Islet of Langerhans (tissue), 1 donor: ENCODE measurements around the gene KLHL15.
A peak's percentile ranks its signal among the peaks of the same experiment; 100 is the strongest.
"Not testable (repeated sequence)": the region's sequence is repeated elsewhere in the genome, so short reads cannot be mapped to it uniquely, and the experiment has no call there.

Source experiments
- FAIRE-seq: peaks from one replicate; lab custom pipeline; 2011; peaks lifted over from hg19 to GRCh38; lab: Jason Lieb, UNC

KLHL15 gene, protein sequence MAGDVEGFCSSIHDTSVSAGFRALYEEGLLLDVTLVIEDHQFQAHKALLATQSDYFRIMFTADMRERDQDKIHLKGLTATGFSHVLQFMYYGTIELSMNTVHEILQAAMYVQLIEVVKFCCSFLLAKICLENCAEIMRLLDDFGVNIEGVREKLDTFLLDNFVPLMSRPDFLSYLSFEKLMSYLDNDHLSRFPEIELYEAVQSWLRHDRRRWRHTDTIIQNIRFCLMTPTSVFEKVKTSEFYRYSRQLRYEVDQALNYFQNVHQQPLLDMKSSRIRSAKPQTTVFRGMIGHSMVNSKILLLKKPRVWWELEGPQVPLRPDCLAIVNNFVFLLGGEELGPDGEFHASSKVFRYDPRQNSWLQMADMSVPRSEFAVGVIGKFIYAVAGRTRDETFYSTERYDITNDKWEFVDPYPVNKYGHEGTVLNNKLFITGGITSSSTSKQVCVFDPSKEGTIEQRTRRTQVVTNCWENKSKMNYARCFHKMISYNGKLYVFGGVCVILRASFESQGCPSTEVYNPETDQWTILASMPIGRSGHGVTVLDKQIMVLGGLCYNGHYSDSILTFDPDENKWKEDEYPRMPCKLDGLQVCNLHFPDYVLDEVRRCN

DNA sequence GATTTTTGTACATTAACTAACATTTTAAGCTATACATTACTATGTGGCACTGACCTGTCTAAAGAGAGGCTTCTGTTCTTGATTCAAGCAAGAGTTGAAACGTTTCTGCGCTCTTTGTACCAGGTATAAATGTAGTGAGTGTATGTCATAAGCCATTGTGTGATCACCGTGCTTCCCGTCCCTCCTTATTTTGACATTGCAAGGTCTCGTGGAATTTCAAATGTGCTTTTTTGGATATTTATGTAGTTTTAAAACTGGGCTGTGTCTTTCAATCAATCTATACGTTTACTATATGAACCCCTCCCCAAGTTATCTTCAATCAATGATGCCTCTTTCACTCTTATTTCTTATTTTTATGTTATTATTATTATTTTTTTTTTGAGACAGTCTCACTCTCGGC is at the start of gene KLHL15:
Gene KLHL15, minus strand, starts transcription at position 101 of the 400 bp plus-strand sequence. CDS start 20,493 bp downstream, outside the sequence.
- no peak for FAIRE-seq

DNA sequence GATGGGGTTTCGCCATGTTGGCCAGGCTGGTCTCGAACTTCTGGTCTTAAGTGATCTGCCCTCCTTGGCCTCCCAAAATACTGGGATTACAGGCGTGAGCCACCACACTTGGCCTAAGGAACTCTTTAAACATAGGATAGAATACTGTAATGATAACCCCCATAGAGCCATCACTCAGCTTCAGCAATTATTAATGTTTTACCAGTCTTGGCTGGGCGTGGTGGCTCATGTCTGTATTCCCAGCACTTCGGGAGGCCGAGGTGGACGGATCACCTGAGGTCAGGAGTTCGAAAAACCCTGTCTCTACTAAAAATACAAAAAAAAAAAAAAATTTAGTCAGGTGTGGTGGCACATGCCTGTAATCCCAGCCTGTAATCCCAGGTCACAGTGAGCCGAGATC is 42.9 kb upstream of the KLHL15 start:
- no peak for FAIRE-seq

DNA sequence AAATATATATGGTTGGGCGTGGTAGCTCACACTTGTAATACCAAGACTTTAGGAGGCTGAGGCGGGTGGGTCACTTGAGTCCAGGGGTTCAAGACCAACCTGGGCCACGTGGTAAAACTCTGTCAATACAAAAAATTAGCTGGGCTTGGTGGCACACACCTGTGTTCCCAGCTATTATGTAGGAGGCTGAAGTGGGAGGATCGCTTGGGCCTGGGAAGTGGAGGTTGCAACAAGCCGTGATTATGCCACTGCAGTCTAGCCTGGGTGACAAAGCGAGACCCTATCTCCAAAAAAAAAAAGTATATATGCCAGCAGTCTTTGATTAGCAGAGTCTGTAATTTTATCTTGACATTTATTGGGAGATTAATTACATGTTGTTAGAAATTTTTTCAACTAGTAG is 36.5 kb upstream of the KLHL15 start:
- no peak for FAIRE-seq

DNA sequence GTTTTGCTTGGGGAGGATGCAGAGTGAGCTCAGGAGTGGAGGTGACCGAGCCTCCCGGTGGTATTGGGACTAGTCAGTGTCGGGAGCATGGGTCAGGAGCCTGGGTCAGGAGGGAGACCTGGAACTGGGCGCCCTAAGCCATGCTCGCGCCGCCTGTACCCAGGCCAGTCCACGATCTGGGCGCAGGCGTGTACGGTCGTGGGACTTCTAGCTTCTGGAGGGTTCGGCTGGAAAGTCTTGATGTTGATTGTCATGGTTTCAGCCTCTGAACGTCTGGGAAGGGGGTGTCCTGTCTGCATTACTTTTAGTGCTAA is 28.0 kb upstream of the KLHL15 start:
- FAIRE-seq = no peak

DNA sequence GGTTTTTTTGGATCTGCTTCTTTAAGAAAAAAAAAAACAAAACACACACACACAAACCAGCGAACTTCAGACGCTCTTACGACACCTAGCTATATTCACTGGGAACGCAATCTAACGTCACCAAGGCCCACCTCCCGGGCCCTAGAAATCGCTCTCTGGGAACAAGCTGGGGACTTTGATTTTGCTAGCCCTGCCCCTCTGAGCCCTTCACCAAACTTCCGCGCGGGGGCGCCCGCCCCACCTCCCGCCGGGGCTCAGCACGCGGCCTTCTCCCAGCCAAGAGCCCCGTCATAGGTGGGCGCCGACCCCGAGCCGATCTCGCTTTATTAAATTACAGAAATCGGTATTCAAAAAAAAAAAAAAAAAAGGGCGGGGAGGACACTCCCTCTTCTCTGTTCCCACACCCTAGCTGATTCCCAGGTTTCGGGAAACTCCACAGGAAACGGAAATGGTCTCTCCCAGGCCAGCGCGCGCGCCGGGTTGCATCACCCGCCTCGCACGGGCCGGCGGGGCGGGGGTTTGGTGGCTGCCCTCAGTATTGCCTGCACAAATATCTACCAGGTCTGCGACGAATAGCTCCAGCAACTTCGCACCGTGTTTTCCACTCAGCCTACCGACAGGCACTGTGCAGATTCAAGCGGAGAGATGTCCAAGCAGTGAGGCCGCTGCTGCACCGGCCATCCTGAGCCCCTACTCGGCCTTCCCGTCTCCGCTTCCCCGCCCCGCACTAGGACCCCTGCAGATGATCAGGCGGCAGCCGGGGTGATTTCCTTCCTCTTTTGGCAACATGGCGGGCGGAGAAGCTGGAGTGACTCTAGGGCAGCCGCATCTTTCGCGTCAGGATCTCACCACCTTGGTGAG is 27.4 kb upstream of the KLHL15 start, which contains the start of gene EIF2S3:
Gene EIF2S3, plus strand, starts transcription at position 775 of the 861 bp plus-strand sequence. Its CDS starts 13 bp downstream, at position 788.
- peak; percentile 99 for FAIRE-seq

DNA sequence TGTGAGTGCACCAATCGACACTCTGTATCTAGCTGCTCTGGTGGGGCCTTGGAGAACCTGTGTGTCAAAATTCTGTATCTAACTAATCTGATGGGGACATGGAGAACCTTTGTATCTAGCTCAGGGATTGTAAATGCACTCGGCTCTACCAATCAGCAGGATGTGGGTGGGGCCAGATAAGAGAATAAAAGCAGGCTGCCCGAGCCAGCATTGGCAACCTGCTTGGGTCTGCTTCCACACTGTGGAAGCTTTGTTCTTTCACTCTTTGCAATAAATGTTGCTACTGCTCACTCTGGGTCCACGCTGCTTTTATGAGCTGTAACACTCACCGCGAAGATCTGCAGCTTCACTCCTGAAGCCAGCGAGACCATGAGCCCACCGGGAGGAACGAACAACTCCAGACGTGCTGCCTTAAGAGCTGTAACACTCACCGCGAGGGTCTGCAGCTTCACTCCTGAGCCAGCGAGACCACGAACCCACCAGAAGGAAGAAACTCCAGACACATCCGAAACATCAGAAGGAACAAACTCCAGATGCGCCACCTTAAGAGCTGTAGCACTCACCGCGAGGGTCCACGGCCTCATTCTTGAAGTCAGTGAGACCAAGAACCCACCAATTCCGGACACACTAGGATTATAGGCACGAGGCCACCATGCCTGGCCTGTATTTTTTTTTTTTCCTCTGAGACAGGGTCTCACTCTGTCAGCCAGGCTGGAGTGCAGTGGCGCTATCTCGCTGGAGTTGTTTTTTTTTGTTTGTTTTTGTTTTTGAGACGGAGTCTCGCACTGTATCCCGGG is 23.7 kb upstream of the KLHL15 start:
- FAIRE-seq = not testable (repeated sequence)

DNA sequence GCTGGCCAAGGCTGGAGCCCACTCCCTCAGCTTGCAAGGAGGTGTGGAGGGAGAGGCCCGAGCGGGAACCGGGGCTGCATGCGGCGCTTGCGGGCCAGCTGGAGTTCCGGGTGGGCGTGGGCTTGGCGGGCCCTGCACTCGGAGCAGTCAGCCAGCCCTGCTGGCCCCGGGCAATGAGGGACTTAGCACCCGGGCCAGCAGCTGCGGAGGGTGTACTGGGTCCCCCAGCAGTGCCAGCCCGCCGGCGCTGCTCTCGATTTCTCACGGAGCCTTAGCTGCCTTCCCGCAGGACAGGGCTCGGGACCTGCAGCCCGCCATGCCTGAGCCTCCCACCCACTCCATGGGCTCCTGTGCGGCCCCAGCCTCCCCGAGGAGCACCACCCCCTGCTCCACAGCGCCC is 22.7 kb upstream of the KLHL15 start:
- not testable (repeated sequence) for FAIRE-seq

DNA sequence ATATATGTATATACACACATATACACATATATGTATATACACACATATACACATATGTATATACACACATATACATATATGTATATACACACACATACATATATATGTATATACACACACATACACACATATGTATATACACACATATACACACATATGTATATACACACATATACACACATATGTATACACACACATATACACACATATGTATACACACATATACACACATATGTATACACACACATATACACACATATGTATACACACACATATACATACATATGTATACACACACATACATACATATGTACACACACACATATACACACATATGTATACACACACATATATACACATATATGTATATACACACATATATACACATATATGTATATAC is 19.1 kb upstream of the KLHL15 start:
- FAIRE-seq = peak; percentile 45

DNA sequence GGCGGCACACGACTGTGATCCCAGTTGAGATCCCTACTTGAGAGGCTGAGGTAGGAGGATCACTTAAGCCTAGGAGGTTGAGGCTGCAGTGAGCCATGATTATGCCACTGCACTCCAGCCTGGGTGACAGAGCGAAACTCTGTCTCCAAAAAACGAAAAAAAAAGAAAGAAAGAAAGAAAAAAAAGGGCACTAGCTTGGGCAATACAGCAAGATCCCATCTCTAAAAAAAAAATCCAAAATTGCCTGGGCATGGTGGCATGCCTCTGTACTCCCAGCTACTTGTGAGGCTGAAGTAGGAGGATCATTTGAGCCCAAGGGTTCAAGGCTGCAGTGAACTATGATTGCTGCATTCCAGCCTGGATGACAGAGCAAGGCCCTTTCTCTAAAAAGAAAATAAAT is 10.7 kb upstream of the KLHL15 start:
- FAIRE-seq = no peak

DNA sequence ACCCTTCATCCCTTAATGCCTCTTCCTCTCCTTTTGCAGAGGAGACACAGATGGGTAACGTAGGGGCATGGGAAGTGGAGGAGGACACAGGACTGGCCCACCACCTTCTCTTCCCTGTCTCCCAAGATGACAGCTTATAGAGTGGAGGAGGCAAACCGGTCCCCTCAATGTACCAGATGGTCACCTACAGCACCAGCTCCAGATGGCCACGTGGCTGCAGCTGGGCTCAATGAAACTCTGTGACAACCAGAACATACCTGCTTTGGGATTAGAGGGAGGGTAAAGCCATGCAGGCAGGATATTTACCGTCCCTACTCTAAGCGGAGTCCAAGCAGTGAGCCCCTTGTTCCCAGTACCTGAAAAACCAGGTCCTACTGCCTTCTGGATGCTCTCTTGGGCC is 7.5 kb upstream of the KLHL15 start:
- no peak for FAIRE-seq

DNA sequence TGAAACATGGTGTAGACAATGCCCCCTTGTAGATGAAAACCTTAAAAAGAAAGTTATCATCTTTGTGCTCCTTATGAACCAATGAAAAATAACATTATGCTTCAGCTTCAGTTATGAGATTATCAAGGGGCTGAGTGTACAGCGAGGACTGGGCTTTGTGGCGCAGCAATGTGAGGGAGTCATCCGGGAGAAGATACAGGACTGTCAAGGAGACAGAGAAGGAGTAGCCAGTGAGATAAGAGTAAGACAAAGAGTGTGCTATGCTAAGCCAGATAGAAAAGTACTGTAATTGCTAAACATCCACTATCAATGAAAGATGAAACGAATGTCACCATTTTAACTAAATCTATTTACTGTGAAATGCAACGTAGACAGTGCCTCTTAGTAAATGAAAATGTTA is 3.6 kb upstream of the KLHL15 start:
- FAIRE-seq = no peak

DNA sequence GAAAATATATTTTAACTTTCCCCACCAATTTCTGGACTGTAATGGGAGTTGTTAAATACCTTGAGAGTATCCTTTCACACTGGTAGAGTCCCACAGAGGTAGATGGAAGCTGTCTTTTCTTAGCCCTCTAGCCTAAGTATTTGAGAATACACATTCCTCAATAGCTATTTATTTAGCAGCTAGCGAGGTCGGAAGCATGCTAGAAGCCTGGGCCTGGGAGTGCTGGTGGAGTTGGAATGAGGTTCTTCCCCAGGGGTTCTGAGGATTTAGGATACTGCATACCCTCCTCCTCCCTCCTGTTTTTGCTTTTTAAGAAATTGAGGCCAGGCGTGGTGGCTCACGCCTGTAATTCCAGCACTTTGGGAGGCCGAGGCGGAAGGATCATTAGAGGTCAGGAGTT is 999 bp upstream of the KLHL15 start:
- no peak for FAIRE-seq

DNA sequence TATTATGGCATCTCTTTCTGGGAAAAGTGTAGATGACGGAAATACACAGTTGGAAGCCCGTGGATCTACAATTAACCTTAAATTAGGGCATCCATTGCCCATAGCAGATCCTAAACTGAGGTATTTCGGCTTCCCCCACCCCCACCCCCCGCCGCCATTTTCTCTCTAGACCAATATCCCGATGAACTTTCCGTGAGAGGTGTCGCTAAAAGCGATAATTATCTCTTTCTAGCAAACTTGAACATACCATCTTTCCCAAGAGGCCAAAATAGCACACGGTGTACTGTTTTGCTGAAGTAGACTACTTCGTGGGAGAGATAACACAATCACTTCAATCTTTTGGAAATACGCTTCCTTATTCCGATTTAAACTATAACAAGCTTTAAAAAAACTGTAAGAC is 554 bp downstream of the KLHL15 start:
- FAIRE-seq = peak; percentile 53

DNA sequence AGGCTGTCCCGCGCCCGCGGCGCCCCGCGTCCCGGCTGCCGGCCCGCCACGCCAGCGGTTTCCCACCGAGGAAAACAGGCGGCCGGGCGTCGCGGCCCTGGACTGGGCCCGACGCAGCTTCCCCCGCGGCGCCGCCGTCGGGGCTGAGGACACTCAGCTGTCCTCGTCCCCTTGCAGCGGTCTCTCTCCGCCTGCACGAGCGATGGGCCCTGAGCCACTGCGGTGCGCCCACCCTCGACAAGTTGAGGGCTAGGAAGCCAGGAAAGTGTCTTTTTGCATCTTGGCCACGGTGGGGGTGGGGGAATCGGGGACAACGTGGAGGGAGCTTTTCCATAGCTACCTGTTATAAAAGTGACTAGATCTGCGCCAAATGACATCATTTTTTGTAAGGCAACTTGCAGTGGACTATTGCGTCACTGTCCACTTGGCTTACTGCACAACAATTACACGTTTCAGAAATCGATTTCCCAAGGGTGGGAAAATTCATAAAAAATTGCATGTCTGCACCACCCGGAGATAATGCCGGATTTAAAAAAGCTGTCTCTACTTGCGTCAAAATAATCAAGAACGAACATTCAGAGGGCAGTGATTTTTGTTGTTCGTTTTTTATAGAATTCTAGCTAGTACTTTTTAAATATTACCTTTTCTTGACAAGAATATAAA is 1.1 kb downstream of the KLHL15 start:
- peak; percentile 96 for FAIRE-seq

DNA sequence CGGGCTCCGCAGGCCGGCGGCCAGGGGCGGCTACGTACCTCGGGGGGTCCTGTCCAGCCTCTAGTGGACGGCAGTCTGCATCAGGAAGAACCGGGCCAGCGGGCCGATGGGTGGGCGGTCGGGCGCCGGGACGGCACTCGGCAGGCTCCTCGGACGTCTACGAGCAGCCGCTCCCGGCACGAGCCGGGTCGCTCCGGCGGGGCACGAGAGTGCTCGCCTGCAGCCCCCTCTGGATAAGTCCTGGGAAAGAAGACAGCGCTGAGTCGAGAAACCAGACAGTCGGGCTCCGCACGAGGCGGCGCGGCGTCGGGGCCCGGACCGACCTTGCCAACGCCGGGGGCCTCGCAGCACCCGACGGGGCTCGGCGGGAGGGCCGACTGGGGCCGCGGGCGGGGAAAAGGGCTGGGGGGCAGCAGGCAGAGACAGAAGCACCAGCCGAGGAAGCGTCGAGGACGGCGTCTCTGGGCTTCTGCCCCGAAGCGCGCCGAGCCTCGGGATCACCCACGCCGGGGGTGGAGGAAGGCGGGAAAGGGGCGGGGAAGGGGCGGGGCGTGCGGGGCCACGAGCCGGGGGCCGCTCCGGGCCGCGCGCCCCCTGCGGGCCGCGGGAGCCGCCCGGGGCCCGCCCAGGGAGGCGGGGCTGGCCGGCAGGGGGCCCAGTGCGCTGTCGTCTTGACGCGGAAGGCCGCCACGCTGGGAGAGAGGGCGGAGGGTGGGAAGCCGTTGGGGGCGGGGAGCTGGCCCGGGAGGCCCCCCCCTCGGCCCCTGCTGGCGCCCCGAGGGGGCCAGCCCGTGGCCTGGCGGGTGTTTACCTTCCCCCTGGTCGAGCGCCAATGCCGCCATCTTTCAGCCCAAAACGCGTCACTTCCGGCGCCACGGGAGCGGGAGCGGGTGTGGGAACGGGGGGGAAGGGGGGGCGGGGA is 1.9 kb downstream of the KLHL15 start:
- no peak for FAIRE-seq

DNA sequence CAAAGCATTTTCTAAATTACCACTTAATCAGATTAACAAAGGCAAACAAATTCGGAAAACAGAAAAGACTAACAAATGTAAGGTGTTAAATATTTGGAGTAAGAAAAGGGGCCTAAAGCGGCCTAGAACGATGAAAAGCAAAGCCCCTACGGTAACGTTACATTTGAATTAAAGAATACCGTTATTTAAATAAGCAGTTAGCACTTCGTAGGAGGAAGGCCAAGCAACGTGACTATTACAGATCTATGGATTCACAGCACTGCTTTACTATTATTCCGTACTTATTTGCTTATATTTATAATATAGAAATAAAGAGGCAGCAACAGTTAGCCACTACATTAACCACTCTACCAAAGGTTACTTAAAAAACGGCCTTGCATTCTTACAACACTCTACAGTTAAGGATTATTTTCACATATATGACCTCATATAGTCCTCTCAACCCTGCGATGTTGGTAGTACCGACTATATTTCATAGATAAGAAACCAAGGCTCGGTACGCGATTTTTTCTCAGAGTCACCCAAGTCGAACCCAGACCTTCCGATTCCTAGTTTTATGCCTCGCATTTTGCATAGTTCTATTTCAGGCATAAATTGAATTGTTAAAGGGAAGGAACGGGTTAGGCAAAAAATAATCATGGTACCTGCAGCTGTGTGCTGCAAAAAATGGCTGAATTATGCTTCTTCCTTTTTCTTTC is 2.9 kb downstream of the KLHL15 start:
- FAIRE-seq = peak; percentile 86

DNA sequence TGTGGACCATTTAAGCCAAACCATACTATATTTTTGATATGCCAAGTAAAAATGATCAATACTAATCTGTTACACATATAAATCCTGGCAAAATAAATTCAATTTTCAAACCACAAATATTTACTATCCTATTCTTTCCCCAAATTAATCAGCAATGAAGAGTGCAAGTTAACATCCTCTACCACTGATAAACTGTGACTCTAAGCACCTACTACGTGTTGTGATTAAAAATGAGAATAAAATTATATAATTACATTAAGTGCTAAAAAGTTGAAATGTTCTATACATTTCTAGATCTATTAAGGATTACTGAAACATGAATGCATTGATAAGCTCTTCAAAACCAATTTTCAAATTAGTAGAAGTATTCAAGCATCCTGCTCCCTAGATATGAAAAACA is 3.4 kb downstream of the KLHL15 start:
- FAIRE-seq = no peak

DNA sequence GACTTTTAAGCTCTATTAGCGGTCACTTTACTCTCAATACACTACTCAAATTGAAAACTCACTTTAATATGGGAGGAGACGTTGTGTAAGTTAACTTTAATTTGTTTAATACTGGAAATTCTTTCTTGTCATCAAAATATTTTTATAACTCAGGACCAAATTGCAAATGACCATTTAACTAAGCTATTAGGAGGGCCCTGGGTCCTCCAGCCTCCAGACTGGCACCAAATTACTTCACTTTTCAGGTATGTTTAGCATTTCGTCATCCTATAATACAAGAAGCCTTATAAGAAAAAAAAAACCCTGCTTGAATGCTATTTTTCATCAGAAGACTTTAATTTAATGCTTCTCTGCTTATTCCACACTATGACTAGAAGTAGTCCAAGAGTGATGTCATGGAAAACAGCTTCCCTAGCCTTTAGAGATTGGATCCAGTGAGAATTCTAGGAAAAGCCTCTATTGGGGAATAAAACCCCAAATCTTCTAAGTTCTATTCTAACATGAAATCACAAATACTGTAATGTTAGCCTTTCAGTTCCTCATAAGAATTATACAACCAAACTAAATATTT is 6.6 kb downstream of the KLHL15 start:
- no peak for FAIRE-seq

DNA sequence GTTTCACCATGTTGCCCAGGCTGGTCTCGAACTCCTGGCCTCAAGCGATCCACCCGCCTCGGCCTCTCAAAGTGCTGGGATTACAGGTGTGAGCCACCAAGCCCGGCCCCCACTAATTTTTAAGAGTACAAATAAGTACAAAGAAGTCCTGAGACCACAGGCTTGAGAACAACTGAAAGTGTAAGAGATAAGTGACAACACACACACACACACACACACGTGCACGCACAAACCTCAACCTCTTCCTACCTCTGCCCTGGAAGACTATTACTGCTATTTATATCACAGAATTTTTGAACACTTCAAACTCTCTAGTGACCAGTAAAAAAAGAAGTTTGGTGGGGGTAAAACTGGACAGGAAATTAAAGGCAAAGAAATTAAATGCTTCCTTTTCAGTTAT is 7.5 kb downstream of the KLHL15 start:
- no peak for FAIRE-seq

DNA sequence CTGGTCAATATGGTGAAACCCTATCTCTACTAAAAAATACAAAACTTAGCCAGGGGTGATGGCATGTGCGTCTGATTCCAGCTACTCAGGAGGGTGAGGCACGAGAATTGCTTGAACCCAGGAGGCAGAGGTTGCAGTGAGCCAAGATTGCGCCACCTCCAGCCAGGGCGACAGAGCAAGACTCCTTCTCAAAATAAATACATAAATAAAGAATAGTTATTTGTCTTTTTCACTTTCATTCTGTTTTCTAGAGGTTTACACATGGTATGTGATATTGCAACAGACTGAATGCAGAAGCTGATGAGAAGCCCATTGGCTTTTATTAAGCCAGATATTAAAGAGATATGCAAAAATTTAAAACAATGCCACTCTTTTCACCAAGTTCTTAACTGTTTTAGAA is 8.2 kb downstream of the KLHL15 start:
- no peak for FAIRE-seq
